Gastroesophageal sphincter (tissue), 4 donors: ENCODE data around the gene ATP6V0A4. TPM values are rescaled to one million over a fixed set of nuclear protein-coding genes. Genes with fewer than 3 reads are reported as not detected.

Source experiments
- ATAC-seq: fragments of 150-250 bp; one replicate; pipeline ENCODE4 v1.9.1; 2016; ENCODE audit warnings: mild to moderate bottlenecking, moderate library complexity
- H3K27ac ChIP-seq, 4 donors: fragments of 200-600 bp; sonication (generic) in 3 of 4; 1 replicate in 3 of 4; 2 replicates in 1 of 4; pipeline ENCODE4 v1.5.1; 2016 to 2019
- H3K27me3 ChIP-seq: fragments of 200-600 bp; sonication (generic); one replicate; pipeline ENCODE4 v1.5.1; 2019
- H3K36me3 ChIP-seq, 2 donors: fragments of 200-600 bp; sonication (generic); one replicate each; pipeline ENCODE4 v1.5.1; 2019; ENCODE audit warnings: control low read depth in 1 of 2
- H3K4me1 ChIP-seq, 3 donors: fragments of 200-600 bp; sonication (generic); 1 replicate in 2 of 3; 2 replicates in 1 of 3; pipeline ENCODE4 v1.5.1; 2016 to 2019; ENCODE audit warnings: control low read depth in 2 of 3
- H3K4me3 ChIP-seq, 2 donors: fragments of 200-600 bp; sonication (generic); one replicate each; pipeline ENCODE4 v1.5.1; 2019; ENCODE audit warnings: mild to moderate bottlenecking in 1 of 2, moderate library complexity in 1 of 2
- H3K9me3 ChIP-seq, 3 donors: fragments of 200-600 bp; sonication (generic); one replicate each; pipeline ENCODE4 v1.5.1; 2017 to 2019; ENCODE audit warnings: control low read depth in 2 of 3
- CTCF ChIP-seq, 4 experiments: fragments of 200-600 bp in 2 of 4; fragments of 450-650 bp in 2 of 4; sonication (generic) in 1 of 4; IDR thresholded peaks; one replicate each; pipeline ENCODE4 v1.5.1; 2017 to 2019; ENCODE audit warnings: antibody characterized with exemption in 4 of 4, mild to moderate bottlenecking in 2 of 4, moderate library complexity in 2 of 4
- EP300 ChIP-seq: sonication (generic); formaldehyde crosslinking; IDR thresholded peaks from one replicate; pipeline ENCODE4 v1.6.1; 2017; ENCODE audit warnings: antibody characterized with exemption, mild to moderate bottlenecking
- POLR2A ChIP-seq, 2 donors: fragments of 450-650 bp; IDR thresholded peaks; one replicate each; pipeline ENCODE4 v1.6.1; 2017; ENCODE audit warnings: antibody characterized with exemption in 2 of 2, mild to moderate bottlenecking in 2 of 2, moderate library complexity in 1 of 2
- POLR2AphosphoS5 ChIP-seq: sonication (generic); formaldehyde crosslinking; IDR thresholded peaks from one replicate; pipeline ENCODE4 v1.6.1; 2017; ENCODE audit warnings: antibody characterized with exemption
- WGBS, 2 donors: methylation state at CpG; one replicate each; pipeline ENCODE4 v1.1.5; 2018; ENCODE audit warnings: low coverage in 1 of 2; 5-methylcytosine and 5-hydroxymethylcytosine counted together
- total RNA-seq, 4 donors: library from RNA; depleted of rRNA; stranded (reverse); fragments of >200 nt; gene quantifications; one replicate each; pipeline ENCODE4 v1.1.0, GENCODE V29; 2016

Gene ATP6V0A4
- total RNA-seq, 4 donors from 2014 or later = 0.82 TPM; not detected in 3

DNA sequence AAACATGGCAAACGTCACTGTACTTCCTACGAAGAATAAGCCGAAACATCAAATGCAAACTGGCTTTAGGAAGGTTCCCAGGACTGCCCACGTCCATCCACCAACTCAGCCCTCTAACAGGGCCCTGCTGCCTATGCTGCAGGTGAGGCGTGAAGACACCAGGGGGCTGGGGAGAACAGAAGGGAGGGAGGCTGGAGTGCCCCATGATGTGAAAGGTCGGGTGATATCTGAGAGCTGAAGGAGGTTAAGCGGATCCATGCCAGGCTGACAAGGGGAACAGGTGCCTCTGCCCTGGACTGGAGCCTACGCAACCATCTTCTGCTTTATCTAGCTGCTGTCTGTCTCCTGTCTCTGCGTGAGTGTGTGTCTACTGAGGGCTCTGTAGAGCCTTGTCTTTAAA, 40.2 kb upstream of the ATP6V0A4 start:
- Histone ChIP-seq H3K27ac (no peak overlapping the region), H3K9me3 (no peaks in the 10 kb centered on the region)
- WGBS, 2 donors = 90% methylated on average over 8 of the region's 9 CpGs

GRCh38 chr7:138837627-138838026, 39.6 kb upstream of the ATP6V0A4 start:
- Histone ChIP-seq H3K4me1 (no peaks in the 10 kb centered on the region), H3K4me3 (peak overlapping the region in 1 of 2 donors; percentile 4), H3K27me3 (no peaks in the 10 kb centered on the region), H3K9me3 (no peaks in the 10 kb centered on the region), H3K27ac (no peak overlapping the region), H3K36me3 (peaks cover 0 to 13% of the 10 kb centered on the region in 2 donors)
- WGBS, 2 donors = 42 to 54% methylated on average over 3 of the region's 13 CpGs
- no peak for ATAC-seq
- TF ChIP-seq EP300 (no peak), POLR2AphosphoS5 (no peak), CTCF (IDR thresholded peaks at IDR 0.05) (no peak), POLR2A (IDR thresholded peaks at IDR 0.05) (no peak)

More for the DNA sequence above, 40.2 kb upstream of the ATP6V0A4 start:
- peak overlapping the region in 1 of 2 donors; percentile 4 for H3K4me3 ChIP-seq
- TF ChIP-seq POLR2AphosphoS5 (no peak), POLR2A (IDR thresholded peaks at IDR 0.05) (no peak), EP300 (no peak), CTCF (IDR thresholded peaks at IDR 0.05) (no peak)
- ATAC-seq = no peak
- H3K4me1 ChIP-seq = no peaks in the 10 kb centered on the region
- H3K27me3 ChIP-seq = no peaks in the 10 kb centered on the region
- peaks cover 0 to 13% of the 10 kb centered on the region in 2 donors for H3K36me3 ChIP-seq

DNA sequence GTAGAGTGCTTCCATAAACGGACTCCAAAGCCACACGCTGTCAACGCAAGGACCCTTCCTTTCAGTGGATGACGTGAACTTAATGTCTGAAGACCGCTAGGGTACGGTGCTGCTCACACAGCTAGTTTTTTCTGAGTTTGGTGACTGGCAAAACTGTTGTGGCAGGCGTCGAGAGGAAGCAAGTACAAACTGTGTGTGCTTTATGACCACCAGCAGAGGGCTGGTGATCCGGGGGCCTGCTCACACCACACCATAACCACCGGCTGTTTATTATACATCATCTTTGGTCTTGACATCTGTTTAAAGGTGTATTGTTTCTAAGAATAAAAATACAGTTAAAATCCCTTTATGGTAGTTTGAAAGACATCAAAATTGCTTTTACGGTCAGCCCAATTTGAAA, 37.1 kb upstream of the ATP6V0A4 start:
- WGBS, 2 donors = 80 to 90% methylated on average over 11 of the region's 11 CpGs
- ATAC-seq = no peak
- Histone ChIP-seq H3K27me3 (no peaks in the 10 kb centered on the region), H3K36me3 (peaks cover 0 to 13% of the 10 kb centered on the region in 2 donors), H3K9me3 (no peaks in the 10 kb centered on the region), H3K27ac (no peak overlapping the region), H3K4me1 (no peaks in the 10 kb centered on the region), H3K4me3 (no peak overlapping the region)
- TF ChIP-seq POLR2AphosphoS5 (no peak), EP300 (no peak), CTCF (IDR thresholded peaks at IDR 0.05) (no peak), POLR2A (IDR thresholded peaks at IDR 0.05) (no peak)

DNA sequence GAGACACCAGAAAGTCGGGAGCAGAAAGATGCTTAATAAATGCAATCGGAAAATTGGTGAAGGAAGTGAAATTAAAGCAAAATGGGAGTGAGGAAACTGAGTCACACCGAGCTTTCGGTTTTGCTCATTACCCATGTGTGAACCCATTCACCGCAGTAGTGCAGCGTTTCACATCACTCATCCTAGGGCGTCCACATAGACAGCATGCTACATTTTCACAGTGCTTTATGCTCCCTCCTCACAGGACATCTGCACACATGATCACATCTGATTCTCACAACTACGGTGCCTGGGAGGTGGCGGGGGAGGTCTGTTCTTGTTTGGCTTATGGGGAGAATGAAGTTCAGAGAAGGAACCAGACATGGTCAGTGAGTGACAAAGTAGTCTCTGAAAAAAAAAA, 36.6 kb upstream of the ATP6V0A4 start:
- Histone ChIP-seq H3K4me3 (no peak overlapping the region), H3K4me1 (no peaks in the 10 kb centered on the region), H3K9me3 (no peaks in the 10 kb centered on the region), H3K27me3 (no peaks in the 10 kb centered on the region), H3K36me3 (peaks cover 0 to 13% of the 10 kb centered on the region in 2 donors), H3K27ac (no peak overlapping the region)
- ATAC-seq = no peak
- 91 to 98% methylated on average over 5 to 8 of the region's 9 CpGs for WGBS, 2 donors
- no peak for TF ChIP-seq CTCF (IDR thresholded peaks at IDR 0.05)
- TF ChIP-seq POLR2A (IDR thresholded peaks at IDR 0.05) = no peak
- TF ChIP-seq POLR2AphosphoS5 = no peak
- TF ChIP-seq EP300 = no peak

DNA sequence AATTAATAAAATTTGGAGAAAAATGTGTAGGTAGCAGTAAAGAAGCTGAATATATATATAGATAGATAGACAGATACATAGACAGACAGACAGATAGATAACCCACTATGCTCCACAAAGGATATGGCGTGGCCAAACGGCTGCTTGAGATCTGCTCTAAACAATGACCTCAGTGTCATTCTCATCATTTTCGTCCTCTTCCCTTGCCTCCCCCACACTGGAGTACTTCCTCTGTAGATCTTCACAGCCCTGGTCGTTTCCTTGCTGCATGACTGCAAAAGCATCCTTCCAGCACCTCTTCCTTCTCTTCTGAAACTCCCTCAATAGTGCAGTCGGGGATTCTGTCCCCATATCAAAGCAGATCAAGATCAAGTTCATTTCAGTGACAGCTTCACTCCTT, 35.6 kb upstream of the ATP6V0A4 start:
- Histone ChIP-seq H3K27ac (no peak overlapping the region), H3K36me3 (peaks cover 0 to 13% of the 10 kb centered on the region in 2 donors), H3K4me3 (no peak overlapping the region), H3K27me3 (no peaks in the 10 kb centered on the region), H3K9me3 (no peaks in the 10 kb centered on the region), H3K4me1 (no peaks in the 10 kb centered on the region)
- ATAC-seq = no peak
- WGBS, 2 donors = 35 to 66% methylated on average over 2 to 5 of the region's 5 CpGs
- TF ChIP-seq EP300 (no peak), POLR2AphosphoS5 (no peak), CTCF (IDR thresholded peaks at IDR 0.05) (no peak)
